Measurements from ENCODE around the gene BRPF1.

DNA sequence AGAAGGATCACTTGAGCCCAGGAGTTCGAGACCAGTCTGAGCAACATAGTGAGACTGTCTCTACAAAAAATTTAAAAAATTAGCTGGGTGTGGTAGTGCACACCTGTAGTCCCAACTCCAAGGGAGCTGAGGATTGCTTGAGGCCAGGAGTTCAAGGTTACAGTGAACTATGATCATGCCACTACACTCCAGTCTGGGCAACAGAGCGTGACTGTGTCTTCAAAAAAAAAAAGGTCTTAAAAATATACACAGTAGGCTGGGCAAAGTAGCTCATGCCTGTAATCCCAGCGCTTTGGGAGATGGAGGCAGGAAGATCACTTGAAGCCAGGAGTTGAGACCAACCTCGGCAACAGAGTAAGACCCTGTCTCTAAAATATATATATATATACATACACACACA, 49.4 kb downstream of the BRPF1 start:
- TF ChIP-seq CTCF (conservative IDR thresholded peaks at IDR 0.05; ENCODE audit: low read length) (no peak), EZH2phosphoT487 (IDR thresholded peaks at IDR 0.05; ENCODE audit: borderline replicate concordance, low read depth, low read length) (no peak)
